H1 (cell line): Measurements from ENCODE around the gene VSIG10L2. TPM values are rescaled to one million over a fixed set of nuclear protein-coding genes. Genes with fewer than 3 reads are reported as not detected.

Experiments
- CTCF ChIA-PET: fragments of 300-600 bp; sonication (Branson Sonifier 250); formaldehyde crosslinking; loops from one replicate; lab custom pipeline; 2021; ENCODE audit not compliant: partially characterized antibody; lab: Charles Lee
- POLR2A ChIA-PET: fragments of 300-600 bp; sonication (Branson Sonifier 250); formaldehyde crosslinking; loops from one replicate; lab custom pipeline; 2021; ENCODE audit warnings: inconsistent platforms; ENCODE audit not compliant: partially characterized antibody; lab: Charles Lee
- DNase-seq, 2 experiments: peaks; one replicate each; pipeline versions ENCODE4 v3.0.0 to v3.0.0-alpha.2; 2010 to 2022; ENCODE audit warnings: low spot score in 2 of 2, low read depth in 1 of 2, mixed read lengths in 1 of 2
- FAIRE-seq: peaks from 2 replicates; lab custom pipeline; 2011; peaks lifted over from hg19 to GRCh38; lab: Jason Lieb, UNC
- H2AFZ ChIP-seq: 2 replicates; pipeline ENCODE4 v1.8.1; 2012; ENCODE audit warnings: low read length, inconsistent platforms
- H2AK5ac ChIP-seq: 2 replicates; pipeline ENCODE4 v1.6.1; 2013; ENCODE audit warnings: low read depth, low read length
- H2BK120ac ChIP-seq: replicated peaks from 2 replicates; pipeline ENCODE3; 2013; ENCODE audit warnings: low read depth, low read length, inconsistent platforms
- H2BK12ac ChIP-seq: 2 replicates; pipeline ENCODE4 v1.6.1; 2013; ENCODE audit warnings: low read depth, low read length
- H2BK15ac ChIP-seq: 2 replicates; pipeline ENCODE4 v1.6.1; 2013; ENCODE audit warnings: low read length
- H2BK20ac ChIP-seq: 2 replicates; pipeline ENCODE4 v1.6.1; 2013; ENCODE audit warnings: low read length
- H2BK5ac ChIP-seq: 2 replicates; pipeline ENCODE4 v1.6.1; 2013; ENCODE audit warnings: low read depth, low read length
- H3K14ac ChIP-seq: 2 replicates; pipeline ENCODE4 v1.6.1; 2013; ENCODE audit warnings: inconsistent platforms; ENCODE audit not compliant: insufficient read length
- H3K18ac ChIP-seq: 2 replicates; pipeline ENCODE4 v1.6.1; 2013; ENCODE audit warnings: low read length; ENCODE audit errors: extremely low read depth
- H3K23ac ChIP-seq: 2 replicates; pipeline ENCODE4 v1.6.1; 2013; ENCODE audit warnings: inconsistent platforms; ENCODE audit not compliant: insufficient read length
- H3K23me2 ChIP-seq: 2 replicates; pipeline ENCODE4 v1.6.1; 2013; ENCODE audit warnings: low read depth, low read length
- H3K27ac ChIP-seq: 2 replicates; pipeline ENCODE4 v1.6.1; 2011; ENCODE audit warnings: low read depth, low read length, inconsistent platforms
- H3K27me3 ChIP-seq, 4 experiments: replicated peaks in 1 of 4; 1 replicate in 1 of 4; 2 replicates in 3 of 4; pipeline versions ENCODE4 v1.6.1 to v1.8.1; 2011 to 2013; ENCODE audit warnings: low read length in 3 of 4, mild to moderate bottlenecking in 3 of 4, inconsistent platforms in 2 of 4, mixed read lengths in 2 of 4, moderate library complexity in 1 of 4; ENCODE audit not compliant: control insufficient read depth in 3 of 4, insufficient read depth in 3 of 4; ENCODE audit errors: extremely low read depth in 1 of 4
- H3K36me3 ChIP-seq, 4 experiments: 2 replicates each; pipeline versions ENCODE4 v1.6.1 to v1.8.1; 2011 to 2013; ENCODE audit warnings: mild to moderate bottlenecking in 4 of 4, low read length in 3 of 4, moderate library complexity in 2 of 4, control low read depth in 1 of 4, inconsistent platforms in 1 of 4; ENCODE audit not compliant: insufficient read depth in 4 of 4, control insufficient read depth in 2 of 4
- H3K4ac ChIP-seq: replicated peaks from 2 replicates; pipeline ENCODE3; 2013; ENCODE audit warnings: low read length, low read depth, mixed read lengths, inconsistent platforms; ENCODE audit not compliant: insufficient read length
- H3K4me1 ChIP-seq, 4 experiments: replicated peaks in 1 of 4; 1 replicate in 1 of 4; 2 replicates in 3 of 4; pipeline versions ENCODE4 v1.6.1 to v1.8.1; 2011 to 2013; ENCODE audit warnings: low read length in 3 of 4, inconsistent platforms in 2 of 4, mixed read lengths in 1 of 4; ENCODE audit not compliant: insufficient read depth in 4 of 4, control insufficient read depth in 3 of 4
- H3K4me2 ChIP-seq, 2 experiments: 2 replicates each; pipeline versions ENCODE4 v1.6.1 to v1.8.1; 2011 to 2013; ENCODE audit warnings: low read depth in 2 of 2, low read length in 2 of 2, control low read depth in 1 of 2, inconsistent platforms in 1 of 2, mild to moderate bottlenecking in 1 of 2; ENCODE audit not compliant: insufficient read depth in 1 of 2
- H3K4me3 ChIP-seq, 4 experiments: fragments of 200-600, 300-600 bp in 1 of 4; sonication (generic), shearing (Covaris generic), sonication (Bioruptor Twin) in 1 of 4; 2 replicates each; pipeline versions ENCODE4 v1.5.1 to v1.8.1; 2011 to 2016; ENCODE audit warnings: low read length in 4 of 4, low read depth in 3 of 4, control low read depth in 2 of 4, inconsistent platforms in 2 of 4, mild to moderate bottlenecking in 2 of 4, mixed read lengths in 1 of 4, moderate library complexity in 1 of 4; ENCODE audit not compliant: insufficient read depth in 2 of 4; ENCODE audit errors: extremely low read depth in 1 of 4
- H3K56ac ChIP-seq: replicated peaks from 2 replicates; pipeline ENCODE3; 2013; ENCODE audit warnings: low read depth, mild to moderate bottlenecking, mixed read lengths, low read length, inconsistent platforms; ENCODE audit not compliant: insufficient read length
- H3K79me1 ChIP-seq: 2 replicates; pipeline ENCODE4 v1.6.1; 2013; ENCODE audit warnings: low read depth, low read length, control low read depth
- H3K79me2 ChIP-seq, 2 experiments: 2 replicates each; pipeline versions ENCODE4 v1.6.1 to v1.8.1; 2012 to 2013; ENCODE audit warnings: low read length in 2 of 2, mild to moderate bottlenecking in 2 of 2, inconsistent platforms in 1 of 2; ENCODE audit not compliant: insufficient read depth in 2 of 2, control insufficient read depth in 1 of 2
- H3K9ac ChIP-seq, 4 experiments: replicated peaks in 1 of 4; 1 replicate in 1 of 4; 2 replicates in 3 of 4; pipeline versions ENCODE4 v1.6.1 to v1.8.1; 2011 to 2013; ENCODE audit warnings: low read depth in 3 of 4, low read length in 3 of 4, control low read depth in 2 of 4, mild to moderate bottlenecking in 2 of 4, moderate library complexity in 2 of 4, inconsistent platforms in 1 of 4; ENCODE audit errors: extremely low read depth in 1 of 4
- H3K9me3 ChIP-seq, 2 experiments: 2 replicates each; pipeline versions ENCODE4 v1.6.1 to v1.8.1; 2012 to 2013; ENCODE audit warnings: mild to moderate bottlenecking in 2 of 2, moderate library complexity in 2 of 2, control low read depth in 1 of 2, inconsistent platforms in 1 of 2, low read depth in 1 of 2, low read length in 1 of 2, mixed read lengths in 1 of 2; ENCODE audit not compliant: insufficient read depth in 2 of 2
- H4K20me1 ChIP-seq, 2 experiments: replicated peaks in 1 of 2; 2 replicates each; pipeline versions ENCODE3 to v1.8.1; 2011 to 2013; ENCODE audit warnings: inconsistent platforms in 2 of 2, low read length in 2 of 2, mild to moderate bottlenecking in 1 of 2; ENCODE audit not compliant: insufficient read depth in 2 of 2, control insufficient read depth in 1 of 2
- H4K5ac ChIP-seq: 2 replicates; pipeline ENCODE4 v1.6.1; 2013; ENCODE audit warnings: low read length, low read depth, mixed read lengths, inconsistent platforms; ENCODE audit not compliant: insufficient read length
- H4K8ac ChIP-seq: 2 replicates; pipeline ENCODE4 v1.8.0; 2013; ENCODE audit warnings: mild to moderate bottlenecking, moderate library complexity, low read length, inconsistent platforms; ENCODE audit not compliant: insufficient read depth; ENCODE audit errors: extremely low read depth
- H4K91ac ChIP-seq: replicated peaks from 2 replicates; pipeline ENCODE3; 2013; ENCODE audit warnings: low read length, mixed read lengths, inconsistent platforms; ENCODE audit not compliant: insufficient read length
- POLR2A ChIP-seq, 2 experiments: IDR thresholded peaks; 1 replicate in 1 of 2; 2 replicates in 1 of 2; pipeline ENCODE4 v1.6.1; 2011; ENCODE audit warnings: low read depth in 2 of 2, low read length in 2 of 2, mild to moderate bottlenecking in 2 of 2; ENCODE audit errors: control extremely low read depth in 1 of 2
- WGBS, 2 experiments: shearing (Covaris generic) in 1 of 2; methylation state at CpG; one replicate each; pipeline versions ENCODE4 v1.1.6 to v1.1.7; 2013 to 2015; ENCODE audit warnings: low lambda C conversion rate in 2 of 2, mixed read lengths in 2 of 2, inconsistent platforms in 1 of 2, low coverage in 1 of 2, missing lambda C conversion rate in 1 of 2; ENCODE audit not compliant: insufficient replicate concordance in 2 of 2, insufficient coverage in 1 of 2, insufficient read length in 1 of 2; ENCODE audit errors: extremely low coverage in 1 of 2, missing lambda C conversion rate in 1 of 2; 5-methylcytosine and 5-hydroxymethylcytosine counted together
- polyA plus RNA-seq, 7 experiments: library from polyadenylated mRNA; depleted of rRNA in 3 of 7; stranded (reverse) in 5 of 7; unstranded in 2 of 7; fragments of >200 nt in 5 of 7; fragments of 200-250 nt in 2 of 7; gene quantifications; 1 replicate in 5 of 7; 2 replicates in 1 of 7; 4 replicates in 1 of 7; pipeline versions ENCODE4 v1.2.1 to v1.2.3, GENCODE V29; 2011 to 2013; ENCODE audit warnings: missing spikeins in 2 of 7, mixed read lengths in 2 of 7
- total RNA-seq: library from RNA; stranded (reverse); fragmentation: NEBNext Ultra II Directional; extraction: Animal tissue kit (Norgen Biotek cat#: 25700); gene quantifications from 2 replicates; pipeline ENCODE4 v1.2.1, GENCODE V29; 2021

The VSIG10L2 gene
- total and polyA plus RNA-seq, 2 of the 8 experiments (the other 6 are each of a cell fraction or from before 2014, with no cell fraction given): not detected

DNA sequence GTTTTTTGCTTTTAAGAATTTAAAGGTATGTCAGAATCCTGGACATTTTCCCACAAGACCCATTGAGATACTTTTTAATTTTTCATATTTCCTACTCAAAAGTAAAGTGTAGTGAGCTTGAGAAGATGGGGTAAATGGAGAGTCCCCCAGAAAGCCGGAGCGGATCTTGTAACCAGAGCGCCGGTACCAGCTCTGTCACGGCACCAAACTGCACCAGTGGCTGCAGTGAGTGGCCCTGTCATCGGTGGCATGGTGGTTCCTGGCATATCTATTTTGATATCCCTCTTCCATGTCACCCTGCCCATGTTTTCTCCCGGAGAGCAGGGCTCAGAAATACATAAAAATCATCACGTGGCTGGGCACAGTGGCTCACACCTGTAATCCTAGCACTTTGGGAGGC lies 22.2 kb upstream of the VSIG10L2 start:
- Histone ChIP-seq H3K79me1 (no peaks in the 10 kb centered on the region), H3K9me3 (no peaks in the 10 kb centered on the region), H3K4me3 (no peak overlapping the region), H3K4me1 (no peaks in the 10 kb centered on the region; a peak in 1 of 7 replicates), H3K27ac (no peak overlapping the region), H2BK12ac (no peak overlapping the region), H4K91ac (no peak overlapping the region), H3K23ac (no peak overlapping the region), H3K79me2 (no peaks in the 10 kb centered on the region), H4K8ac (no peak overlapping the region), H3K18ac (no peak overlapping the region), H2BK5ac (no peak overlapping the region), H3K56ac (no peak overlapping the region), H3K4ac (no peak overlapping the region), H2AK5ac (no peak overlapping the region), H2BK120ac (no peak overlapping the region), H3K23me2 (no peaks in the 10 kb centered on the region), H3K14ac (no peak overlapping the region), H2BK20ac (no peak overlapping the region), H3K9ac (no peak overlapping the region), H2BK15ac (no peak overlapping the region), H3K4me2 (no peak overlapping the region), H2AFZ (no peak overlapping the region), H3K36me3 (no peaks in the 10 kb centered on the region), H4K5ac (no peak overlapping the region), H3K27me3 (no peaks in the 10 kb centered on the region; a peak in 1 of 7 replicates), H4K20me1 (no peaks in the 10 kb centered on the region)
- TF ChIP-seq POLR2A (IDR thresholded peaks at IDR 0.05; ENCODE audit: control extremely low read depth in 1 of 2, low read depth in 2 of 2, low read length in 2 of 2): no peak
- ChIA-PET POLR2A (interaction anchor here (1.4 kb wide), 1 partner anchor 12 kb away, joined by 3 read pairs; no protein-coding TSS in a partner anchor), CTCF (interaction anchor here (0.7 to 5.8 kb wide), 12 partner anchors 9 to 568 kb away, joined by 3 to 118 read pairs (median 4); no protein-coding TSS in a partner anchor)
- no peak for DNase-seq
- no peak for FAIRE-seq
- WGBS, 2 experiments: 81% methylated on average over 8 of the region's 8 CpGs; no CpG with 5 or more reads in 1 of the 2 experiments
